A673 (cell line): Measurements from ENCODE around the gene SOX6. TPM values are rescaled to one million over a fixed set of nuclear protein-coding genes. Genes with fewer than 3 reads are reported as not detected.

ENCODE experiments used
- BruUV-seq: library from RNA; stranded (reverse); fragments of 400-500 nt; replicated peaks from 2 replicates; lab custom pipeline; 2021; lab: Mats Ljungman, UMichigan
- CTCF ChIA-PET: fragments of 300-600 bp; sonication (Branson Sonifier 250); formaldehyde crosslinking; loops from one replicate; lab custom pipeline; 2022; ENCODE audit warnings: antibody characterized with exemption; lab: Charles Lee
- POLR2A ChIA-PET: fragments of 300-600 bp; sonication (Branson Sonifier 250); formaldehyde crosslinking; loops from one replicate; lab custom pipeline; 2022; ENCODE audit warnings: antibody characterized with exemption; ENCODE audit not compliant: low non-redundant PET; lab: Charles Lee
- DNase-seq: peaks from one replicate; pipeline ENCODE4 v3.0.0-alpha.2; 2015; ENCODE audit warnings: low spot score
- H3K27ac ChIP-seq: fragments of 200-600 bp; sonication (generic); 2 replicates; pipeline ENCODE4 v1.5.1; 2016; ENCODE audit warnings: mixed run types, low read depth, mild to moderate bottlenecking, mixed read lengths, antibody characterized with exemption, low read length; ENCODE audit not compliant: poor library complexity, severe bottlenecking
- H3K27me3 ChIP-seq: fragments of 200-600 bp; sonication (generic); replicated peaks from 2 replicates; pipeline ENCODE4 v1.6.1; 2017; ENCODE audit warnings: mixed run types, low read depth, mild to moderate bottlenecking, mixed read lengths, antibody characterized with exemption, low read length; ENCODE audit not compliant: insufficient read depth, poor library complexity
- H3K36me3 ChIP-seq: fragments of 200-600 bp; sonication (generic); 2 replicates; pipeline ENCODE4 v1.6.1; 2016; ENCODE audit warnings: mixed run types, mild to moderate bottlenecking, mixed read lengths, antibody characterized with exemption, low read length; ENCODE audit not compliant: insufficient read depth, poor library complexity, severe bottlenecking
- H3K4me1 ChIP-seq: fragments of 200-600 bp; sonication (generic); 2 replicates; pipeline ENCODE4 v1.6.1; 2017; ENCODE audit warnings: mixed run types, mild to moderate bottlenecking, mixed read lengths, antibody characterized with exemption, low read length; ENCODE audit not compliant: insufficient read depth, poor library complexity, severe bottlenecking
- H3K4me3 ChIP-seq: fragments of 200-600 bp; sonication (generic); 2 replicates; pipeline ENCODE4 v1.5.1; 2016; ENCODE audit warnings: low read depth, mixed run types, mild to moderate bottlenecking, mixed read lengths, low read length; ENCODE audit not compliant: poor library complexity, severe bottlenecking
- H3K9me3 ChIP-seq: fragments of 200-600 bp; sonication (generic); 2 replicates; pipeline ENCODE4 v1.6.1; 2016; ENCODE audit warnings: mixed run types, low read depth, mild to moderate bottlenecking, mixed read lengths, antibody characterized with exemption, low read length; ENCODE audit not compliant: poor library complexity, severe bottlenecking
- CTCF ChIP-seq: fragments of 300-800, 200-600 bp; sonication (generic); conservative IDR thresholded peaks from 2 replicates; pipeline ENCODE4 v1.5.1; 2017; ENCODE audit warnings: low read depth, mild to moderate bottlenecking, antibody characterized with exemption, low read length, moderate library complexity, mixed read lengths
- EZH2 ChIP-seq: fragments of 200-600 bp; sonication (generic); IDR thresholded peaks from 2 replicates; pipeline ENCODE4 v1.6.1; 2017; ENCODE audit warnings: borderline replicate concordance, low read depth, mild to moderate bottlenecking, mixed read lengths, antibody characterized with exemption, low read length; ENCODE audit not compliant: poor library complexity, severe bottlenecking
- intact Hi-C: fragments of 100-400 bp; cut with micrococcal nuclease; formaldehyde crosslinking; loops from one replicate; pipeline ENCODE4 v1.10.0; 2022; ENCODE audit not compliant: unreplicated experiment
- total RNA-seq: library from RNA; stranded (reverse); gene quantifications from 2 replicates; pipeline ENCODE4 v1.2.3, GENCODE V29; 2021

Gene SOX6
- total RNA-seq, 1 experiment from 2014 or later: 27.5 TPM

GRCh38 chr11:16000065-16000464, 356.3 kb downstream of the SOX6 start:
- no peak for DNase-seq
- H3K4me3 ChIP-seq: no peak overlapping the region
- intact Hi-C loops: loop anchor here (5.0 kb wide), 1 partner anchor 168 kb away; no protein-coding TSS in a partner anchor
- H3K4me1 ChIP-seq: peaks cover 37% of the 10 kb centered on the region
- ChIA-PET POLR2A (no interaction called here), CTCF (no interaction called here)
- no TSS peak for BruUV-seq
- TF ChIP-seq CTCF: no peak
- no peak for TF ChIP-seq EZH2
- peaks cover 3% of the 10 kb centered on the region for H3K27me3 ChIP-seq
- no peaks in the 10 kb centered on the region for H3K36me3 ChIP-seq
- H3K9me3 ChIP-seq: no peaks in the 10 kb centered on the region
- H3K27ac ChIP-seq: no peak overlapping the region

- BruUV-seq: no TSS peak
- POLR2A ChIA-PET: no interaction called here
Observed at GRCh38 chr11:15993345-15993744, 363.0 kb downstream of the SOX6 start.

DNA sequence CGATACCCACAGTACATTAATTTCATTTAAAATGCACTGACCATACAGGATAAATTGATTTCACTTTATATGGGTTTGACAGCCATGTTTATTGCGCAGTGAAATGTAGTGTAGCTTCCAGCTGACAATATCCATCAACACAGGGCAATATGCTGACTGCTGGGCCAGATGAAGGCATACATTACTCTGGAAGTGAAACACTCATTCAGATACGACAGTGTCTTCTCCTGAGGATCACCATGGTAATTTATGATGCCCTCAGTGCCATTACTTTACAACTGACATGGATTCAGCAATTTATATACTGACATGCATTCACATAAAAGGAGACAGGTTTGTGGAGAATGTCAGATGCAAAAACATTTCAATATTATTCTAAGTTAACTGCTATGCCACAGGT, 365.1 kb downstream of the SOX6 start:
- TF ChIP-seq CTCF (no peak), EZH2 (no peak)
- no peaks in the 10 kb centered on the region for H3K36me3 ChIP-seq
- ChIA-PET CTCF (no interaction called here), POLR2A (no interaction called here)
- no peak overlapping the region for H3K27ac ChIP-seq
- H3K9me3 ChIP-seq: no peaks in the 10 kb centered on the region
- intact Hi-C loops: no loop called here
- BruUV-seq: no TSS peak
- DNase-seq: no peak
- H3K4me3 ChIP-seq: no peak overlapping the region
- H3K27me3 ChIP-seq: no peaks in the 10 kb centered on the region
- no peaks in the 10 kb centered on the region for H3K4me1 ChIP-seq

More at GRCh38 chr11:15993345-15993744, 363.0 kb downstream of the SOX6 start:
- no peaks in the 10 kb centered on the region for H3K4me1 ChIP-seq
- intact Hi-C loops: no loop called here
- H3K9me3 ChIP-seq: no peaks in the 10 kb centered on the region
- H3K27ac ChIP-seq: no peak overlapping the region
- no peaks in the 10 kb centered on the region for H3K36me3 ChIP-seq
- TF ChIP-seq EZH2: no peak
- TF ChIP-seq CTCF: no peak
- no peak for DNase-seq
- H3K27me3 ChIP-seq: no peaks in the 10 kb centered on the region
- no peak overlapping the region for H3K4me3 ChIP-seq
- CTCF ChIA-PET: no interaction called here
